Fibroblast of skin of back (primary cell): ENCODE data around the gene TCL1A.
"Not testable (repeated sequence)": the region's sequence is repeated elsewhere in the genome, so short reads cannot be mapped to it uniquely, and the experiment has no call there.

ENCODE experiments used
- DNase-seq: peaks from one replicate; pipeline ENCODE4 v3.0.0-alpha.2; 2013

Gene TCL1A

DNA sequence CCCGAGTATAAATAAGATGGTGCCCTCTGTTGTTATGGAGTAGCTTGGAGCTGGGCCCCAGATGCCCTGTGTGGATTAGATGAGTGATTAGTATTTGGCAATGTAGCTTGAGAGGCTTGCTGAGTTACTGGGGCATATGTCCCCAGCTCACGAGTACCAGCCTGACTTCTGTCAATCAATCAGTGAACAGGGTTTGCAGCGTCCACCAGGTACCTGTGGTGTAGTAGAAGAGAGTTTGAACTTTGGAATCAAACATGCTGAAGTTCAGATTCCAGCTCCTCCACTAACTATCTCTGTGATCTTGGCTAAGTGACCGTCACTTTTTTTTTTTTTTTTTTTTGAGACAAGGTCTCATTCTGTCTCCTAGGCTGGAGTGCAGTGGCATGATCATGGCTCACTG, 39.3 kb downstream of the TCL1A start:
- DNase-seq: no peak

DNA sequence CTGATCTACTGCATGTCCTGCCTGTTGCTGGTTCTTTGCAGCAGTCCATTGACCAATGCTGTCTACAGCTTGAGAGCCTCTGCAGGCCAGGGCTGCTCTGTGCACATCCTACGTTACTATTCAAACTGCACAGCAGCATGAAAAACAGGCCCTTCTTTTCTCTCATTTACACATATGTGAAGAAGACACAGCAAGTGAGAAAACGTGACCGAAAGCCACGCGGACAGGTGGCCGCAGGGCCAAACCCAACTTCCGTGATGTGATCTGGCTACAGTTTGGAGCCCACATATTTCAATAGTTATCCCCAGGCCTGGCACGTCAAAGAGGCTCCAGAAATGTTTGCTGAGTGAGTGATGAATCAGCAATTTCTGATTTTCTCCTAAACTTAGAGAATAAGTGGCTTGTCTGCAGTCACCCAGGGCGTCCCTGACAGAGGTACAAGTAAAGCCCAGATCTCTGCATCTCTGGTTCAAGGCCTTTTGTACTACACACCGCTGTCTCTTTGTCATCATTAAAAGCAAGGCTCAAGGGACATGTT, 45.6 kb downstream of the TCL1A start:
- DNase-seq: no peak

DNA sequence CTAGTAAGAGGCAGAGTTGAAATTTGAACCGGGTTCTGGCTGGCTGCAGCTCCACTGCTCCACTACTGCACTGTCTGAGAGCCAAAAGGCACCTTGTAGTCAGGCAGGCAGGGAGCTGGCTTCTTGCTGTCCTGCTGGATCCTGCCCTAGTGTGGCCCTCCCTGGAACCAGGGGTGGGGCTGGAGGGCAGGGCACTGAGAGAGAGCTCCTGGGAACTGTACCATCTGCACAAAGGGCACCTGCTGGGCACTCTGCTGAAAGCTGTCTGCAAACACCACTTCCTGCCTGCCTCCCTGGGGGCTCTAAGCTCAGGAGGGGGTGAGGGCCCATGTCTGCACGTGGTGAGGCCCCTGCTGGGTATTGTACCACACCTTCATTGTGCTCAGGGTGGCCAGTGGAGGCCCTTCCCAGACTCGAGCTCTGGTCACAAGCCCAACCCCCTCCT, 46.7 kb downstream of the TCL1A start:
- no peak for DNase-seq

DNA sequence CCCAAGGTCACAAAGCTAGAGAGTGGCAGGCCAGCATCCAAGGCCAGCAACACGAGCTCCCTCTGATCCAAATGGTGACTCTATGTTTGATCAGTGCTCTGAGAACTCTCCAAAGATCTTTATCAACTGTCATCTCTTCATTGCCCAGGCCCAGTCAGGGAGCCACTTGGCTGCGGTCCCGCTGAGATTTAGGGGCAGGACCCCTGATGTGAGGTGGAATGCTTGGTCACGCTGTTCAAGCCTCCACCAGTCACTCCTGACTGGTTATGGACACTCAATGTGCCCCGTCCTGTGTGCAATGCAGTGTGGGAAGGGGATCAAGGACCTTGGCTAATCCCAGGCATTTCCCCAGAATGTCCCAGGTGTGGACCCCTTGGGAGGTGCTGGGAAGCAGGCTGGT, 47.5 kb downstream of the TCL1A start:
- no peak for DNase-seq

DNA sequence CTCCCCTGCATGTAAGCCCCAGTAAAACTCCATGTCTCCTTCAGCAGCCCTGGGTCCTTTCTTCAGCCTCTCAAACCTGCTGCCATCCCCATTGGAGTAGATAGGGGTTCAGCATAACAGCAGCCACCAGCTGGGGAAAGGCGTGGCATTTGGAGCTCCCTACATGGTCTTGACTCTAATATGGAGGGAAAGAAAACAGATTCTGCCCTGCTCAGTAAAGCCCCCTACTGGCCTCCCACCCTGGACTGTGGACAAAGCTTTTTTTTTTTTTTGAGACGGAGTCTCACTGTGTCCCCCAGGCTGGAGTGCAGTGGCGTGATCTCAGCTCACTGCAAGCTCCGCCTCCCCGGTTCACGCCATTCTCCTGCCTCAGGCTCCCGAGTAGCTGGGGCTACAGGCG, 48.4 kb downstream of the TCL1A start:
- not testable (repeated sequence) for DNase-seq

DNA sequence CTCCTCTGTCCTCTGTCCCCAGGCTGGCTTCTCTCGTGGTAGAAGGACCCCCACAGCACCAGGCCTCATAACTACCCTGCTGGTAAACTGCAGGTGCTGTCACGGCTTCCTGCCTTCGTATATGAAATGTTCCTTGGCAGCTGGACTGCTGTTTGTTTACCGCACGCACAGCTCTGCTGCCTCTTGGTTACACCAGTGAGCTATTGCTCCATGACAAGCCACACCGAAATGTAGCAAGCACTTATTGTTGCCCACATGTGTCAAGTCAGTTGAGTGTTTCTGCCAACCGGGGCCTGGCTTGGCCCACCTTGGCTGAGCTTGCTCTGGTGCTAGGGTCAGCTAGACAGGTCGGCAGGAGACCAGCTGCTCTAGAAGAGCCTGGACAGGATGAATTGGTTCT, 49.4 kb downstream of the TCL1A start:
- no peak for DNase-seq

DNA sequence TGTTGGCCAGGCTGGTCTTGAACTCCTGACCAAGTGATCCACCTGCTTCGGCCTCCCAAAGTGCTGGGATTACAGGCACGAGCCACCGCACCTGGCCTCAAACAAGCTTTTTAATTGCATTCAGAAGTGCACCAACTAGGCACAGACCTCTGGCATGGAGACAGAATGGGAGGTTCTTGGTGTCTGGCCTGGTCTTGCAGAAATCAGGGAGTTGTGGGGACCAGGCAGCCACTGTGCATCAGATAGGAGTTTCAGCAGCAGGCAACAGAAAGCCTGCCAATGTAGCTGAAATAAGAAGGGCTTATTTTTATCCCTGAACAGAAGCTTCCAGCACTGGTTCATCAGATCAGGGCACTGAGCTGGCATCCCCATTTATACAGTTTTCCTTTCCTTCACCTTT, 49.9 kb downstream of the TCL1A start:
- no peak for DNase-seq

DNA sequence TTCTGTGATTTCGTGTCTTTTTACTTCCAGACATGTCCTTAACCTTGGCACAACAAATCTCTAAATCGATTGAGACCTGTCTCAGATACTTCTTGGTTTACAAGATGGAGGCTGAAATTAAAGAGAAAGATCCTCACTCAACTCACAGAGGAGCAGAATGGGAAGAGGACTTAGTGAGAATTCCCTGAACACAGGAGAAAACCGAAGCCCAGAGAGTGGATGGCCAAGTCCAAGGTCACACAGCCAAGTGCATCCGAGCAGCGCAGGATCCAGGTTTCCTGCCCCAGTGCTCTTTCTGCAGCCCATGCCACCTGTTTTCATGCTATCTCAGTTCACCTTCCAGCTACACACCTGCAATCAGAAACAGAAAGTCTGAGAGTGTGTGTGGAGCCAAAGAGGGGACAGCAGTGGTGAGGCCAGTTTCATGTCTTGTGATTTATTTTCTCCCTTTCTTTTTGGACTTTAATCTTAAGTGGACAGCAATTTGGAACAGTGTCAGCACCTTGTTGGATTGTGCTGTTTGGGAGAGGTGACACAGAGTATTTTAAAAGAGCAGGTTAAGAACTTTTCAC, 50.6 kb downstream of the TCL1A start:
- DNase-seq: no peak

DNA sequence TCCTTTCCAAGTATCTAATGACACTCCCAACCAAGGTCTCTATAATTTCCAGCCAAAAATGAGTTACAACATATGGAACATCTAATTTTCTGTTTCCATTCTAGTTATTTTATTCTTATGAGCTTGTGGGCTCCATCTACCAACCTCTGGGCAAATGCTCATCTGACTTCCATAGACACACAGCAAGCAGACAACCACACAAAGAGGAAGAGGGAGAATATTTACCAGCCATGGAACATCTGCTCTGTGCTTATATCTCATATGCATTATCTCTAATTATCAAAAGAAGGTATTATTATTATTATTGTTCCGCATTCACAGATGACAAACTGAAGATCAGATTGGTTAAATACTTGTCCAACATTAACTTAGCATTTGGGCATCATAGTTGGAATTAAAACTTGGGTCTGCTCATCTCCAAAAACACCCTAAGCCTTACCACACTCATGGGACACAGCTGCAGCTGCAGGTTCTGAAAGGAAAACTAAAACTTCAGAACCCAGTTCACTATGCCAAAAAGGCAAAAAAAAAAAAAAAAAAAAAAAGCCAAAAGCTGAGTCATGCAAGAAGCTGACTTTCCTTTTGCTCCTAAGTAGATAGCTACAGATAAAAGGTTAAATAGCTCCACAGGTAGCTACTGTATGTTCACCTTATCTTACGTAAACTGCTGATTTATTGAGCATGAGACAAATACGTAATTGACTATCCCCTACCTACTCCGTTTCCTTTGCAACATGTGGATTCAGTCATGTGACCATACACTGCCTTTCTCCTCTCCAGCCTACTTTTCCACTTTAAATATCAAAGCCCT, 51.3 kb downstream of the TCL1A start:
- DNase-seq: no peak

DNA sequence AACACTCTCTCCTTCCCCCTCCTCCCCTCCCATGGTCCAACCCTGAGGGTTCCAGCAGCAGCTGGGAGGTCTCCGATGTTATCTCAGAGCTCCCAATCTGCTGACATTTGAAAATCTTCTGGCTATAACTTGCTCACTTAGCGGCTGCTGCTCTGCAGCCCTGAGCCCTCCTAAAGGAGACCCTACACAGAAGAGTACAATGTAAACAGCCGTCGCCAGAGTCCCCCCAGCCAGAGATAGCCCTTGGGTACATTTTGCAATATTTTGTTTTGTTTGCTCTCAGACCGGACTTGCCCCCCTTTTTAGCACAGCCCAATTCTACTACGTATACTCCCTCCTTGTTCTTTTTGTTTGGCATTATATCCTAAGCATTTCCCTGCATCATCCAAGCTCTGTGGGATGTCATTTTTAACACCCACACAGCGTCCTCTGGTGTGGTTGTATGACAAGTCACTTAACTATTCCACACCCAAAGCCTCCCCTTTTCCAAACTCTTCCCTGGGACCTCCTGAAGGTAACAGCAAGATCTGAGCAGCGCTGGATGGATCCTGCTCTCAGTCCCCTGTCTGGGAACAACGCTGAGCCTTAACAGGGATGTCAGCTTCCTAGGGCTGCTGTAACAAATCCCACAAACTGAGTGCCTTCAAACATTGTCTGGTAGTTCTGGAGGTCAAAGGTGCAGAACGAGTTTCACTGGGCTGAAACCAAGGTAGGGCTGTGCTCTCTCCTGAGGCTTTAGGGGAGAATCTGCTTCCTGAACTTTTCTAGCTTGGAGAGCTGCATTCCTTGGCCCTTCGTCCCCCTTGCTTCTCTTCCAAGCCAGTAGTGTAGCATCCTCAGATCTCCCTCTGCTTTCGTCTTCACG, 53.0 kb downstream of the TCL1A start:
- DNase-seq: no peak

DNA sequence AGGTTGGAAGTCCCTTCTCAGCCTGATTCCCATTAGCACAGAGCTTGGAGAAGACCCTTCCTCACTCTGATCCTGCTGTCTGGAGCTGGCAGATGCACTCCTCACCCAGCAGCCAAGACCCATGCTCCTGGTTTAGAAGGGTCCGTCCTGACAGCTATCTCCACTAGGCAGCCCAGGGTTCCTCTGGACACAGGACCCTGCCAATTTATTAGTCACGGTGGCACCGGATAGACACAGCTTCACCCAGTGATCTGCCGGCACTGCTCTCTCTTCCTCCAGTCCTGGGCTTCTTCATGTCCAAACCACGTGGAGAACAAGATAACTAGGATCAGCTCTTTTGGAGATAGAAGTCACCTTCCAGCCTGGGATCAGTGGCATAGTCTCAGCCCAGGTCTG, 53.9 kb downstream of the TCL1A start:
- no peak for DNase-seq
